SK-N-MC (cell line): Measurements from ENCODE around the gene TRIM74.

ENCODE experiments used
- EZH2 ChIP-seq: fragments of 200-600 bp; sonication (generic); IDR thresholded peaks from one replicate; pipeline ENCODE4 v1.6.1; 2017; ENCODE audit warnings: antibody characterized with exemption
- FOXP2 ChIP-seq: optimal IDR thresholded peaks from 2 replicates; pipeline ENCODE3; 2011; ENCODE audit warnings: mild to moderate bottlenecking, moderate library complexity; ENCODE audit not compliant: insufficient read depth; ENCODE audit errors: extremely low read length, control extremely low read depth
- POLR2AphosphoS5 ChIP-seq: IDR thresholded peaks from 2 replicates; pipeline ENCODE4 v1.6.1; 2012; ENCODE audit warnings: mild to moderate bottlenecking, low read depth, low read length, borderline replicate concordance

DNA sequence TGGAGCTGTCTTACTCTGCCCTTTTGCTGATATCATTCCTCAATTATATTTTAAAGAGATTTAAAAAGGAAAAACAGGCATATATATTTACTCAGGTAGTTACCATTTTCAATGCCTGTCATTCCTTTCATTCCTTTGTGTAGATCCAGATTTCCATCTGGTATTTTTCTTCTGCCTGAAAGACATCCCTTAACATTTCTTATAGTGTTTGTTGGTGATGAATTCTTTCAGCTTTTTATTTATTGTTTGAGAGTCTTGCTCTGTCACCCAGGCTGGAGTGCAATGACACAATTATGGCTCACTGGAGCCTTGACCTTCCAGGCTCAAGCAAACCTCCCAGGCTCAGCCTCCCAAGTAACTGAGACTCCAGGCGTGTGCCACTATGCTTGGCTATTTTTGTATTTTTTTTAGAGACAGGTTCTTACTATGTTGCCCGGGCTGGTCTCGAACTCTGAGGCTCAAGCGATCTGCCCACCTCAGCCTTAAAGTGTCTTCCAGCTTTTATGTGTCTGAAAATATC lies 50.0 kb downstream of the TRIM74 start:
- TF ChIP-seq FOXP2 (no peak), EZH2 (no peak), POLR2AphosphoS5 (no peak)
